HUES48 (cell line): ENCODE measurements around the gene VDAC2.

ENCODE experiments used
- H3K27ac ChIP-seq: one replicate; pipeline ENCODE4 v1.7.0; 2013; ENCODE audit warnings: low read depth, low read length, inconsistent platforms
- H3K27me3 ChIP-seq: 2 replicates; pipeline ENCODE4 v1.6.1; 2013; ENCODE audit warnings: mild to moderate bottlenecking, low read length; ENCODE audit not compliant: control insufficient read depth, insufficient read depth
- H3K36me3 ChIP-seq: 2 replicates; pipeline ENCODE4 v1.6.1; 2013; ENCODE audit warnings: low read length; ENCODE audit not compliant: control insufficient read depth, insufficient read depth
- H3K4me1 ChIP-seq: 2 replicates; pipeline ENCODE4 v1.6.1; 2013; ENCODE audit warnings: mild to moderate bottlenecking, low read length; ENCODE audit not compliant: control insufficient read depth, insufficient read depth
- H3K4me3 ChIP-seq: 2 replicates; pipeline ENCODE4 v1.5.1; 2013; ENCODE audit warnings: mild to moderate bottlenecking, low read depth, low read length
- H3K9ac ChIP-seq: 2 replicates; pipeline ENCODE4 v1.6.1; 2013; ENCODE audit warnings: mild to moderate bottlenecking, low read depth, low read length, moderate library complexity
- H3K9me3 ChIP-seq: 2 replicates; pipeline ENCODE4 v1.6.1; 2013; ENCODE audit warnings: low read length; ENCODE audit not compliant: control insufficient read depth, insufficient read depth

Gene VDAC2

GRCh38 chr10:75254739-75255138, 44.1 kb downstream of the VDAC2 start:
- no peak overlapping the region for H3K9ac ChIP-seq
- no peaks in the 10 kb centered on the region for H3K27me3 ChIP-seq
- no peaks in the 10 kb centered on the region for H3K4me1 ChIP-seq
- peaks cover 15% of the 10 kb centered on the region for H3K9me3 ChIP-seq
- H3K27ac ChIP-seq, result no peak overlapping the region
- H3K4me3 ChIP-seq, result no peak overlapping the region
- H3K36me3 ChIP-seq, result no peaks in the 10 kb centered on the region

DNA sequence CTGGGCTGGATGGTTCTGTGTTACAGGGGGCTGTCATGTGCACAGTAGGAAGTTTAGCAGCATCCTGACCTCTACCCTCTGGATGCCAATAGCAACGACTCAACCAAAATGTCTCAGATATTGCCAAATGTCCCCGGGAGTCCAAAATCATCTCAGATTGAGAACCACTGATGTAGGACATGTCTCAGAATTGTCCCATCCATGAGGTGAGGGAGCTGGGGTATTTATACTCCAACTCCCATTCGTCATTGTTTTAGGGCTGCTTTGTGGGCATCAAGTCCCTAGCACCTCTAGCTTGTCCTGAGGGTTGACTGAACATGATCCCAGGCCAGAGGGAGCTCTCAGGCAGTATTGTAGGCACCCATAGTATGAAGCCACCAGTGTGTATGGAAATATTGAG, 50.4 kb downstream of the VDAC2 start:
- Histone ChIP-seq H3K4me1 (no peaks in the 10 kb centered on the region), H3K4me3 (no peak overlapping the region), H3K27me3 (no peaks in the 10 kb centered on the region), H3K9ac (no peak overlapping the region), H3K27ac (no peak overlapping the region), H3K36me3 (no peaks in the 10 kb centered on the region), H3K9me3 (no peaks in the 10 kb centered on the region)

DNA sequence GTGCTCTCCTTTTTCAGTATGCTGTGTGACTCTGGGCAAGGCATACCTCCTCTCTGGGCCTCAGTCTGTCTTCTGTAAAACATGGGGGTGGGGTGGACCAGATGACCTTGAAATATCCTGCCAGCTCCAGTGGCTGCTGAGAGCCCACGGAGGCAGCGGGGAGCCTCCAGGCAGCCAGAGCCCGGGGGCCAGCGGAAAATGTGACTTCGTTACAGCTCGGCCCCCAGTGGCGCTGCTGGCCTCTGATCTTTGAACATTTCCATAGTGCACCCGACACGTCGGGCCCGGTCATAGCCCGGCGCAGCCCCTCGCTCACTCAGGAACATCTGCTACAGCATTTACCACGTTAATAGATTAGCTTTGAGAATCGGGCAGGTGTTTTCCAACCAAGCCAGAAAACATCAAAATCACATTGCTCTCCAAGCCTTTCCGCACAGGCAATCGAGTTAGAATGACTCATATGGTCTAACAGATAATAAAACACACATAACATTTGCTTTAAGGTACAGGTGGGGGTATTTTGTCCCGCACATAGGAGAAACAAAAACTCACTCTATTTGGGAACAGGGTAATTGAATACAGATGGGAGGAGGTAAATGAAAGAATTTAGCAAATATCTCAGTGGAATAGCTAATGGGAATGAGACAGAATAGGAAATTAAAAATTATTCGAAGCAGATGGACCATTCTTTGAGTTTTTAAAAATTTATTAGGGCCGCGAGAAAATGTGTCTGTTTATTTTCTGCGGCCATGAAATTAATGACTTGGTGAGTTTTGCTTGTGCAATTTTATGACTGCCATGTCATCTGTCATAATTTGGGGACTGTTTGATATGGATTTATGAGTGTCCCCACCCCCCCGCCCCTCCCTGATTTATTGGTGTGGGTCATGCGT, 51.5 kb downstream of the VDAC2 start:
- H3K9me3 ChIP-seq, result no peaks in the 10 kb centered on the region
- H3K36me3 ChIP-seq, result no peaks in the 10 kb centered on the region
- no peak overlapping the region for H3K9ac ChIP-seq
- no peak overlapping the region for H3K27ac ChIP-seq
- H3K4me3 ChIP-seq, result no peak overlapping the region
- H3K4me1 ChIP-seq, result no peaks in the 10 kb centered on the region
- no peaks in the 10 kb centered on the region for H3K27me3 ChIP-seq

DNA sequence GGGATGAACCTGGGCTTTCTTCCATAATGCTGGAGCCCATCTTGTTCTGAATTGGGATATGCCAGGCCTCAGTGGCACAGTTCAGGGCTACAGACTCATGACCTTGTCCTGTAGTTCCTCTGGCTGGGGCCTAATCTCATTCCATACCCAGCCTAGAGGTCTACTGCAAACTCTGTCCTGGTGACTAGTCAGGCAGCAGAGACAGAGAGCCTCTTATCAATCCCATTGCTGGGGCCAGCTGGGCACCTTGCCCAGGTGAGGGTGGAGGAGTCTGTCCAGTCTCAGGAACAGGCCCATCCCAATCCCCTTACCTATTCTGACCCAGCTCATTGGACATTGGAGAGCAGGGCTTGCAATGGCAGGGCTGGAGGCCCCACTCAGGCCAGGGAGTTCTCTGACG, 53.2 kb downstream of the VDAC2 start:
- no peak overlapping the region for H3K27ac ChIP-seq
- H3K9me3 ChIP-seq, result no peaks in the 10 kb centered on the region
- no peaks in the 10 kb centered on the region for H3K36me3 ChIP-seq
- H3K9ac ChIP-seq, result no peak overlapping the region
- H3K27me3 ChIP-seq, result no peaks in the 10 kb centered on the region
- H3K4me3 ChIP-seq, result no peak overlapping the region
- no peaks in the 10 kb centered on the region for H3K4me1 ChIP-seq

- no peaks in the 10 kb centered on the region for H3K27me3 ChIP-seq
- H3K4me1 ChIP-seq, result no peaks in the 10 kb centered on the region
- H3K4me3 ChIP-seq, result no peak overlapping the region
- no peaks in the 10 kb centered on the region for H3K9me3 ChIP-seq
- no peak overlapping the region for H3K9ac ChIP-seq
- no peak overlapping the region for H3K27ac ChIP-seq
- H3K36me3 ChIP-seq, result no peaks in the 10 kb centered on the region
These were observed 55.3 kb downstream of the VDAC2 start for GRCh38 chr10:75265856-75266255.

GRCh38 chr10:75266945-75267344, 56.3 kb downstream of the VDAC2 start:
- no peak overlapping the region for H3K27ac ChIP-seq
- H3K4me1 ChIP-seq, result no peaks in the 10 kb centered on the region
- no peak overlapping the region for H3K4me3 ChIP-seq
- H3K9ac ChIP-seq, result no peak overlapping the region
- H3K9me3 ChIP-seq, result no peaks in the 10 kb centered on the region
- no peaks in the 10 kb centered on the region for H3K36me3 ChIP-seq
- no peaks in the 10 kb centered on the region for H3K27me3 ChIP-seq

DNA sequence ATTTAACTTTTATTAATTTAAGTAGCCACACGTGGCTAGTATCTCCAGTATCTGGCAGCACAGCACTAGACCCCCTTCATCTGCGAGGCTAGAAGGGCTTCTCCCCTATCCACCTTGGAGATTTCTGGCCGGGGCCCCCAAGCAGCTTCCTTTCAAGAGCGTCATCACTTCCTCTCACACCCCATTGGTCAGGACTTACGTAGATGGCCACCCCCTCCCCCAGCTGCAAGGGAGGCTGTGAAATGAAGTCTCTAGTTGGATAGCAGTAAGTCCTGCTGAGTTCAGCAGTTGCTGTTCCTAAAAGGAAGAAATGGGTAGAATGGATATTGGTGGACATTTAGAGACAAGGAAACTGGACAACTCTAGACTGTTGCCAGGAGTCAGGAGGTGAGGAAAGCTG, 59.0 kb downstream of the VDAC2 start:
- Histone ChIP-seq H3K9me3 (no peaks in the 10 kb centered on the region), H3K4me1 (no peaks in the 10 kb centered on the region), H3K27ac (no peak overlapping the region), H3K36me3 (no peaks in the 10 kb centered on the region), H3K9ac (no peak overlapping the region), H3K4me3 (no peak overlapping the region), H3K27me3 (no peaks in the 10 kb centered on the region)

- H3K9me3 ChIP-seq, result no peaks in the 10 kb centered on the region
- H3K4me3 ChIP-seq, result no peak overlapping the region
- H3K27ac ChIP-seq, result no peak overlapping the region
- no peaks in the 10 kb centered on the region for H3K36me3 ChIP-seq
- H3K9ac ChIP-seq, result no peak overlapping the region
- H3K27me3 ChIP-seq, result no peaks in the 10 kb centered on the region
- peaks cover 11% of the 10 kb centered on the region; the same call in 1 of the 2 replicates for H3K4me1 ChIP-seq
These were observed 61.5 kb downstream of the VDAC2 start for GRCh38 chr10:75272094-75272493.

GRCh38 chr10:75272896-75273295, 62.3 kb downstream of the VDAC2 start:
- Histone ChIP-seq H3K27ac (no peak overlapping the region), H3K36me3 (no peaks in the 10 kb centered on the region), H3K4me1 (peaks cover 11% of the 10 kb centered on the region; the same call in 1 of the 2 replicates)

GRCh38 chr10:75276069-75276872, 65.7 kb downstream of the VDAC2 start:
- Histone ChIP-seq H3K9ac (no peak overlapping the region), H3K27me3 (no peaks in the 10 kb centered on the region; the same call in 1 of the 2 replicates), H3K27ac (no peak overlapping the region), H3K9me3 (no peaks in the 10 kb centered on the region), H3K36me3 (no peaks in the 10 kb centered on the region), H3K4me3 (no peak overlapping the region), H3K4me1 (peaks cover 11% of the 10 kb centered on the region; the same call in 1 of the 2 replicates)

More at GRCh38 chr10:75272896-75273295, 62.3 kb downstream of the VDAC2 start:
- H3K4me3 ChIP-seq, result no peak overlapping the region
- H3K9me3 ChIP-seq, result no peaks in the 10 kb centered on the region
- no peak overlapping the region for H3K9ac ChIP-seq
- H3K27me3 ChIP-seq, result no peaks in the 10 kb centered on the region

GRCh38 chr10:75280236-75280635, 69.6 kb downstream of the VDAC2 start:
- no peak overlapping the region for H3K9ac ChIP-seq
- H3K4me3 ChIP-seq, result no peak overlapping the region
- H3K36me3 ChIP-seq, result no peaks in the 10 kb centered on the region
- peaks cover 13% of the 10 kb centered on the region for H3K27me3 ChIP-seq
- H3K4me1 ChIP-seq, result peaks cover 11% of the 10 kb centered on the region; the same call in 1 of the 2 replicates
- H3K9me3 ChIP-seq, result no peaks in the 10 kb centered on the region
- no peak overlapping the region for H3K27ac ChIP-seq
